Activated naive CD4-positive, alpha-beta T cell treated with anti-CD3 and anti-CD28 coated beads, Interleukin-2, amount 50 U/mL, for 24 hours (primary cell): ENCODE measurements around the gene HES1.
"Not testable (repeated sequence)": the region's sequence is repeated elsewhere in the genome, so short reads cannot be mapped to it uniquely, and the experiment has no call there.

Source experiments
- H3K27ac Mint-ChIP-seq: one replicate; pipeline ENCODE4 v1.8.0; 2021; ENCODE audit warnings: mild to moderate bottlenecking, mixed read lengths
- H3K27me3 Mint-ChIP-seq: one replicate; pipeline ENCODE4 v1.8.0; 2021; ENCODE audit warnings: mixed read lengths
- H3K36me3 Mint-ChIP-seq: one replicate; pipeline ENCODE4 v1.8.0; 2021; ENCODE audit warnings: mixed read lengths
- H3K4me1 Mint-ChIP-seq: one replicate; pipeline ENCODE4 v1.8.0; 2021; ENCODE audit warnings: mixed read lengths
- H3K4me3 Mint-ChIP-seq: one replicate; pipeline ENCODE4 v1.8.0; 2021; ENCODE audit warnings: mild to moderate bottlenecking, mixed read lengths
- H3K9me3 Mint-ChIP-seq: one replicate; pipeline ENCODE4 v1.8.0; 2021; ENCODE audit warnings: mixed read lengths

HES1 gene

GRCh38 chr3:194135806-194136518, at the start of gene HES1:
Gene HES1, plus strand, starts transcription at chr3:194136148. Its CDS starts 233 bp downstream, at chr3:194136381.
- peak within 1 kb of the TSS; percentile 88 for H3K4me3 Mint-ChIP-seq
- peaks cover 26% of the 10 kb centered on the region for H3K27me3 Mint-ChIP-seq
- no peaks in the 10 kb centered on the region for H3K36me3 Mint-ChIP-seq
- H3K9me3 Mint-ChIP-seq = no peaks in the 10 kb centered on the region
- H3K4me1 Mint-ChIP-seq = peaks cover 54% of the 10 kb centered on the region
- peak within 1 kb of the TSS; percentile 97 for H3K27ac Mint-ChIP-seq

GRCh38 chr3:194086388-194087075, 49.4 kb upstream of the HES1 start:
- Mint-ChIP-seq H3K4me3 (no peak overlapping the region), H3K9me3 (no peaks in the 10 kb centered on the region), H3K36me3 (no peaks in the 10 kb centered on the region), H3K27me3 (no peaks in the 10 kb centered on the region), H3K4me1 (peaks cover 7% of the 10 kb centered on the region), H3K27ac (no peak overlapping the region)

GRCh38 chr3:194087280-194087679, 48.7 kb upstream of the HES1 start:
- Mint-ChIP-seq H3K27ac (no peak overlapping the region), H3K27me3 (no peaks in the 10 kb centered on the region), H3K9me3 (no peaks in the 10 kb centered on the region), H3K4me3 (no peak overlapping the region), H3K36me3 (no peaks in the 10 kb centered on the region), H3K4me1 (peaks cover 7% of the 10 kb centered on the region)

GRCh38 chr3:194087995-194088855, 47.7 kb upstream of the HES1 start:
- Mint-ChIP-seq H3K27ac (no peak overlapping the region), H3K36me3 (no peaks in the 10 kb centered on the region), H3K27me3 (no peaks in the 10 kb centered on the region), H3K4me3 (no peak overlapping the region), H3K9me3 (no peaks in the 10 kb centered on the region), H3K4me1 (peaks cover 7% of the 10 kb centered on the region)

- Mint-ChIP-seq H3K9me3 (no peaks in the 10 kb centered on the region), H3K4me1 (no peaks in the 10 kb centered on the region), H3K27ac (no peak overlapping the region), H3K27me3 (no peaks in the 10 kb centered on the region), H3K4me3 (no peak overlapping the region), H3K36me3 (no peaks in the 10 kb centered on the region)
Measured at GRCh38 chr3:194089357-194090177, 46.4 kb upstream of the HES1 start.

GRCh38 chr3:194090178-194090555, 45.8 kb upstream of the HES1 start:
- H3K36me3 Mint-ChIP-seq, H3K27ac Mint-ChIP-seq, H3K9me3 Mint-ChIP-seq, H3K4me1 Mint-ChIP-seq, H3K27me3 Mint-ChIP-seq, H3K4me3 Mint-ChIP-seq: not testable (repeated sequence)

- Mint-ChIP-seq H3K36me3 (no peaks in the 10 kb centered on the region), H3K27ac (no peak overlapping the region), H3K27me3 (no peaks in the 10 kb centered on the region), H3K4me3 (no peak overlapping the region), H3K9me3 (no peaks in the 10 kb centered on the region), H3K4me1 (peaks cover 9% of the 10 kb centered on the region)
Measured at GRCh38 chr3:194090716-194091115, 45.2 kb upstream of the HES1 start.

- no peaks in the 10 kb centered on the region for H3K9me3 Mint-ChIP-seq
- H3K4me1 Mint-ChIP-seq = peaks cover 12% of the 10 kb centered on the region
- no peaks in the 10 kb centered on the region for H3K36me3 Mint-ChIP-seq
- H3K27me3 Mint-ChIP-seq = no peaks in the 10 kb centered on the region
- H3K27ac Mint-ChIP-seq = no peak overlapping the region
- H3K4me3 Mint-ChIP-seq = no peak overlapping the region
Measured at GRCh38 chr3:194091141-194091540, 44.8 kb upstream of the HES1 start.

GRCh38 chr3:194091897-194092296, 44.1 kb upstream of the HES1 start:
- H3K4me3 Mint-ChIP-seq, H3K9me3 Mint-ChIP-seq, H3K36me3 Mint-ChIP-seq, H3K27me3 Mint-ChIP-seq, H3K27ac Mint-ChIP-seq: not testable (repeated sequence)
- peaks cover 15% of the 10 kb centered on the region for H3K4me1 Mint-ChIP-seq

- Mint-ChIP-seq H3K4me1 (peaks cover 15% of the 10 kb centered on the region), H3K27me3 (no peaks in the 10 kb centered on the region), H3K9me3 (no peaks in the 10 kb centered on the region), H3K27ac (no peak overlapping the region), H3K4me3 (no peak overlapping the region), H3K36me3 (no peaks in the 10 kb centered on the region)
Measured at GRCh38 chr3:194092881-194093301, 43.1 kb upstream of the HES1 start.

- no peak overlapping the region for H3K4me3 Mint-ChIP-seq
- H3K9me3 Mint-ChIP-seq = no peaks in the 10 kb centered on the region
- no peak overlapping the region for H3K27ac Mint-ChIP-seq
- no peaks in the 10 kb centered on the region for H3K27me3 Mint-ChIP-seq
- peaks cover 15% of the 10 kb centered on the region for H3K4me1 Mint-ChIP-seq
- no peaks in the 10 kb centered on the region for H3K36me3 Mint-ChIP-seq
Measured at GRCh38 chr3:194093842-194094241, 42.1 kb upstream of the HES1 start.

- Mint-ChIP-seq H3K4me1 (peaks cover 15% of the 10 kb centered on the region), H3K9me3 (no peaks in the 10 kb centered on the region), H3K36me3 (no peaks in the 10 kb centered on the region), H3K4me3 (no peak overlapping the region), H3K27ac (no peak overlapping the region), H3K27me3 (no peaks in the 10 kb centered on the region)
Measured at GRCh38 chr3:194095464-194095863, 40.5 kb upstream of the HES1 start.

GRCh38 chr3:194095902-194096301, 40.0 kb upstream of the HES1 start:
- no peak overlapping the region for H3K4me3 Mint-ChIP-seq
- H3K9me3 Mint-ChIP-seq = no peaks in the 10 kb centered on the region
- no peaks in the 10 kb centered on the region for H3K36me3 Mint-ChIP-seq
- H3K27me3 Mint-ChIP-seq = no peaks in the 10 kb centered on the region
- H3K4me1 Mint-ChIP-seq = peaks cover 15% of the 10 kb centered on the region
- H3K27ac Mint-ChIP-seq = no peak overlapping the region

- Mint-ChIP-seq H3K36me3 (no peaks in the 10 kb centered on the region), H3K27me3 (no peaks in the 10 kb centered on the region), H3K9me3 (no peaks in the 10 kb centered on the region), H3K4me3 (no peak overlapping the region), H3K4me1 (peaks cover 15% of the 10 kb centered on the region), H3K27ac (no peak overlapping the region)
Measured at GRCh38 chr3:194097141-194097882, 38.6 kb upstream of the HES1 start.
